Astrocyte of the spinal cord (primary cell): ENCODE data around the gene ZC3H4.
A peak's percentile ranks its signal among the peaks of the same experiment; 100 is the strongest.

Source experiments
- DNase-seq: peaks from one replicate; pipeline ENCODE4 v3.0.0; 2011; ENCODE audit warnings: low read depth, low spot score
- H3K4me3 ChIP-seq: 2 replicates; pipeline ENCODE4 v1.5.1; 2011; ENCODE audit warnings: low read depth, mild to moderate bottlenecking, low read length, moderate library complexity
- CTCF ChIP-seq: IDR thresholded peaks from 2 replicates; pipeline ENCODE4 v1.5.1; 2012; ENCODE audit warnings: low read depth, mild to moderate bottlenecking, low read length, inconsistent platforms
- in situ Hi-C: cut with HindIII; loops from 2 replicates; pipeline ENCODE4 v1.10.0; 2017; ENCODE audit warnings: low sequenced_read_pairs

The ZC3H4 gene

GRCh38 chr19:47095476-47096099 lies 18.0 kb downstream of the ZC3H4 start:
- TF ChIP-seq CTCF = no peak
- in situ Hi-C loops = no loop called here
- no peak overlapping the region for H3K4me3 ChIP-seq
- DNase-seq = peak; percentile 39

DNA sequence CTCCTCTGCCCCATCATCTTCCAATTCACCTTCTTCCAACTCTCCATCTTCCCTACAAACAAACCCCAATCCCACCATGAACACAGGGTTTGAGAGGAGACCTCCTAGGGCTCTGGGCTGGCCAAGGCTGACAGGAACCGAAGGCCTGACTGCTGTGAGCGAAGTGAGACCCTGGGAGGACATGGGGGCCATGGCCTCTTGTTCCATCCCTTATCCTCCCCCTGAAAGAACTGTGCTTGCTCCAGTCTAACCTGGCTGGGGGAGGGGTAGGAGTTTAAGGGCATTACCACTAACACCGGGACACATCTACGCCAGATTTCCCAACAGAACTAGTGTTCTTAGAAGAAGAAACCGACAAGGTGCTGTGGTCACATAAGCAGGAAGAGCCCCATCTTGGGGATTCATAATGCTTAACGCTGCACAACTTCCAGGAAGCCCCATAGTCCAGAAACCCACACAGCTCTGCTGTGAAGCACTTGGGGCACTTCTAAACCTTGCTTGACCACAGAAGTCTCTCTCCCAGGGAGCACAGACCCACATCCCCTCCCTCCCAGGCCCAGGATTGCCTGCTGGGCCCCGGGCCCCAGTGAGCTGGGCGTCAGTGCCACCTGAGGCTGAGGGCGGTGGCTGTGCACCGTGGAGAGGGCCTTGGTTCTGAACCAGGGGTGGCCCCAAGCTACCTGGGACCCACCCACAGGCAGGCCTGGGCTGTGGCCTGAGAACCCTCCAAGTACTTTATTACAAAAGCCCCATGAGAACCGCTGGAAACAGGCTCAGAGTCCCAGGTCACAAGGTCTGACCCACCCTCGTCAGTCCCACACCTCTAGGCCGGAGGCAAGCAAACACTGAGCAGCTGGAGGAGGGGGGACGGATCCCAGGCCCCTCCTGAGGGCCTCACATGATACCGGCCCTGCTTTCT lies 18.8 kb downstream of the ZC3H4 start:
- in situ Hi-C loops = no loop called here
- TF ChIP-seq CTCF = no peak
- DNase-seq = no peak
- H3K4me3 ChIP-seq = no peak overlapping the region

DNA sequence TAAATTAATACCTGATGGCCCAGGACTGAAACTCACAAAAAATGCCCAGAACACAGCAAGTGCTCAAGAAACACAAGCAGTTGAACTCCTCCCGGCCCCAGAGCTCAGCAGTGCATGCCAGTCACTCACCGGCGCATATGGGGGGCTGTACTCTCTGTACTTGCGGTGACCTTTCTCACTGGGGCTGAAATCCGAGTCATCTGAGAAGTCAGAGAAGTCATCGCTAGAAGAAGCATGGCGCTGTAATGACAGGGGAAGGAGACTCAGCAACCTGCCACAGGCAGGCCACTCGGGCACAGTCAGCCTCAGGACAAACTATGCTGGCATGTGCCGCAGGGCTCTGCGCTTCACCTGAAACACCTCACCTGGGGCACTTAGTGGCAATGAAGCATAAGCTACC lies 19.7 kb downstream of the ZC3H4 start:
- in situ Hi-C loops = no loop called here
- no peak for DNase-seq
- no peak overlapping the region for H3K4me3 ChIP-seq
- no peak for TF ChIP-seq CTCF

- TF ChIP-seq CTCF = no peak
- DNase-seq = no peak
- in situ Hi-C loops = no loop called here
- H3K4me3 ChIP-seq = no peak overlapping the region
Measured at GRCh38 chr19:47093254-47093653, 20.3 kb downstream of the ZC3H4 start.

DNA sequence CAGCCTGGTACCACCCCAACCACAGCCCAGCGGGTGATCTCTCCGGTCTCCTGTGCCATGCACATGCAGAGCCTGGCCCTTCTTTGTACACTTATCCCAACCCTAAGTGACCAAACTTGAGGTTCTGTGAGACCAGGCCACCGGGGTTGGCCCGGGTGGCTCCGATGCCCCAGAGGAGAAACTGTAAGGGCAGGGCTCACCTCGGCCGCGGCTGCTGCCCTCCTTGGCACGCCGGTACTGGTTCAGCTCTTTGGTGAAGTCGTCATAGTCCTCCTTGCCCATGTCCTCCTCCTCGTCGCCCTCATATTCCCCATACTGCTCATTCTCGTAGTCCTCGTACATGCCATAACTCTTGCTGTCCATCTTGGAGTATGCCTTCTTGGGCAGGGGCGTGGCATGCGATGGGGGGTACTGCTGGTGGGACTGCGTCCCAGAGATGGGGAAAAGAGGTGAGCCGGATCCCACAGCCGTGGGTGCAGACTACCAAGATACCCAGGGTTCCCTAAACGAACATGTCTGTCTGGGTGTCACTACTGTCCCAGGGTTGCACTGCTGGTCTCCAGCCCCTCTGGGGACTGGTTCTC lies 23.7 kb downstream of the ZC3H4 start:
- no peak for DNase-seq
- TF ChIP-seq CTCF = no peak
- H3K4me3 ChIP-seq = no peak overlapping the region
- in situ Hi-C loops = no loop called here

GRCh38 chr19:47086280-47086679 lies 27.3 kb downstream of the ZC3H4 start:
- in situ Hi-C loops = no loop called here
- no peak for DNase-seq
- H3K4me3 ChIP-seq = no peak overlapping the region
- TF ChIP-seq CTCF = no peak
